HG02870 (cell line): Measurements from ENCODE around the gene REXO1.

Experiments used
- ATAC-seq: cut with Tn5 transposase; IDR thresholded peaks from one replicate; pipeline ENCODE4 v1.9.1; 2021; ENCODE audit warnings: mild to moderate bottlenecking, moderate library complexity; ENCODE audit not compliant: unreplicated experiment

The REXO1 gene

GRCh38 chr19:1829958-1830357, 18.3 kb downstream of the REXO1 start:
- no peak for ATAC-seq

GRCh38 chr19:1828279-1829238, 19.7 kb downstream of the REXO1 start:
- ATAC-seq: no peak

GRCh38 chr19:1827566-1828278, 20.6 kb downstream of the REXO1 start:
- no peak for ATAC-seq

- ATAC-seq: no peak
These were observed 21.4 kb downstream of the REXO1 start for GRCh38 chr19:1826557-1827521.

GRCh38 chr19:1825909-1826556, 22.2 kb downstream of the REXO1 start:
- ATAC-seq: no peak

GRCh38 chr19:1824252-1824622, 24.0 kb downstream of the REXO1 start:
- no peak for ATAC-seq

- ATAC-seq: no peak
These were observed 24.6 kb downstream of the REXO1 start for GRCh38 chr19:1823539-1824251.

- no peak for ATAC-seq
These were observed 25.3 kb downstream of the REXO1 start for GRCh38 chr19:1823020-1823419.

GRCh38 chr19:1822210-1822609, 26.1 kb downstream of the REXO1 start:
- no peak for ATAC-seq

GRCh38 chr19:1819341-1820255, 28.7 kb downstream of the REXO1 start:
- ATAC-seq: no peak

GRCh38 chr19:1818549-1819195, 29.6 kb downstream of the REXO1 start:
- no peak for ATAC-seq

GRCh38 chr19:1817553-1818179, 30.6 kb downstream of the REXO1 start:
- no peak for ATAC-seq

- ATAC-seq: no peak
These were observed 31.6 kb downstream of the REXO1 start for GRCh38 chr19:1816530-1817298.

- ATAC-seq: no peak
These were observed 32.4 kb downstream of the REXO1 start for GRCh38 chr19:1815605-1816529.

GRCh38 chr19:1814833-1815604, 33.3 kb downstream of the REXO1 start:
- ATAC-seq: no peak
